C4-2B (cell line): ENCODE data around the gene RALGAPA2.

ENCODE experiments used
- CTCF ChIP-seq: fragments of 450-650 bp; conservative IDR thresholded peaks from 2 replicates; pipeline ENCODE4 v1.5.1; 2017; ENCODE audit warnings: mild to moderate bottlenecking
- ZFX ChIP-seq: fragments of 450-650 bp; IDR thresholded peaks from 2 replicates; pipeline ENCODE4 v1.6.1; 2017

- TF ChIP-seq CTCF (no peak), ZFX (no peak)
Measured at GRCh38 chr20:20440481-20440880, 272.0 kb downstream of the RALGAPA2 start.
